Heart right ventricle (tissue), 16 donors: Measurements from ENCODE around the gene CDCA3. TPM values are rescaled to one million over a fixed set of nuclear protein-coding genes. Genes with fewer than 3 reads are reported as not detected.
"Not testable (repeated sequence)": the region's sequence is repeated elsewhere in the genome, so short reads cannot be mapped to it uniquely, and the experiment has no call there.

Source experiments
- ATAC-seq, 8 donors: fragments of 200-7000 bp; cut with Tn5 transposase; one replicate each; pipeline ENCODE4 v1.9.1; 2020; ENCODE audit warnings: mild to moderate bottlenecking in 8 of 8, moderate library complexity in 8 of 8, moderate number of reproducible peaks in 1 of 8
- DNase-seq, 2 donors: peaks; one replicate each; pipeline ENCODE4 v3.0.0-alpha.2; 2020
- H3K27ac ChIP-seq, 10 donors: fragments of 200-600 bp; sonication (generic) in 2 of 10; one replicate each; pipeline versions ENCODE4 v1.5.0 to v1.8.0; 2020 to 2022; ENCODE audit warnings: mild to moderate bottlenecking in 3 of 10
- H3K27me3 ChIP-seq, 7 donors: fragments of 200-600 bp; one replicate each; pipeline ENCODE4 v1.8.0; 2021 to 2022; ENCODE audit warnings: mild to moderate bottlenecking in 2 of 7
- H3K36me3 ChIP-seq, 9 donors: fragments of 200-600 bp; sonication (generic) in 1 of 9; one replicate each; pipeline versions ENCODE4 v1.5.0 to v1.8.0; 2020 to 2022; ENCODE audit warnings: mild to moderate bottlenecking in 2 of 9
- H3K4me1 ChIP-seq, 9 donors: fragments of 200-600 bp; sonication (generic) in 1 of 9; one replicate each; pipeline versions ENCODE4 v1.5.0 to v1.8.0; 2020 to 2022; ENCODE audit warnings: mild to moderate bottlenecking in 4 of 9
- H3K4me3 ChIP-seq, 10 donors: fragments of 200-600 bp; sonication (generic) in 2 of 10; one replicate each; pipeline versions ENCODE4 v1.5.0 to v1.8.0; 2020 to 2022; ENCODE audit warnings: mild to moderate bottlenecking in 7 of 10, moderate library complexity in 2 of 10
- H3K9me3 ChIP-seq, 11 donors: fragments of 200-600 bp in 10 of 11; sonication (generic) in 2 of 11; one replicate each; pipeline versions ENCODE4 v1.5.0 to v1.8.0; 2013 to 2022; ENCODE audit warnings: mild to moderate bottlenecking in 2 of 11, control low read depth in 1 of 11, moderate library complexity in 1 of 11
- CTCF ChIP-seq, 9 donors: fragments of 200-600 bp; sonication (generic) in 2 of 9; IDR thresholded peaks; one replicate each; pipeline versions ENCODE4 v1.5.0 to v1.8.0; 2021 to 2022; ENCODE audit warnings: antibody characterized with exemption in 9 of 9, mild to moderate bottlenecking in 5 of 9, moderate library complexity in 1 of 9
- WGBS, 2 donors: extraction: QIAGEN DNeasy Blood & Tissue Kit; methylation state at CpG; one replicate each; pipeline ENCODE4 v1.1.7; 2013; ENCODE audit warnings: inconsistent platforms in 1 of 2; 5-methylcytosine and 5-hydroxymethylcytosine counted together
- intact Hi-C, 10 donors: fragments of 100-400 bp; cut with DNase I; formaldehyde crosslinking; loops; one replicate each; pipeline versions ENCODE4 v1.11.1 to v1.14.2; 2022
- polyA plus RNA-seq, 2 donors: library from polyadenylated mRNA; stranded (reverse); fragments of 200-250 nt; gene quantifications; one replicate each; pipeline ENCODE4 v1.2.3, GENCODE V29; 2013
- total RNA-seq, 10 donors: library from RNA; stranded (reverse); fragmentation: NEBNext Ultra II Directional in 3 of 10; extraction: Animal tissue kit (Norgen Biotek cat#: 25700) in 3 of 10; gene quantifications; one replicate each; pipeline versions ENCODE4 v1.2.1 to v1.2.4, GENCODE V29; 2021 to 2023
- donor health status: Arrhythmogenic right ventricular cardiomyopathy.
- donor health status: ischemic (EF 13 %, LVEDD 7.1; RV severe dilation, severe dysfunction).
- donor health status: healthy with polysubstance abuse.
- donor health status: DM: no; HTN: yes; CAD: no.
- donor health status: DM: no; HTN: no; CAD: no.
- donor health status: ischemic (EF 25% LVEDD 6.9; RV normal size, moderate dysfunction).
- donor health status: ischemic (EF 25% LVEDD 5.7; RV mildly dilated, moderate dysfunction).
- donor health status: healthy.
- donor health status: DM: yes; HTN: yes; CAD: no.
- donor health status: Ischemic cardiomyopathy.
- donor health status: ischemic (EF 35%, LVEDD 5.7; RV mildly dilated, moderate dysfunction).
- donor health status: nonischemic (EF 11% LVEDD 7.7; RV severe dilation, severe dysfunction).
- donor health status: DM: yes; HTN: yes; CAD: no.
- donor health status: PGD.
- donor health status: ischemic (EF 29% LVEDD 5.4; RV normal size, mild dysfunction).
- donor health status: nonischemic (EF 23%, LVEDD 6.1; RV moderate dilation, normal function).

Gene CDCA3
- total and polyA plus RNA-seq, 12 donors: 0.22 to 4.0 (median 0.55) TPM; not detected in 1

DNA sequence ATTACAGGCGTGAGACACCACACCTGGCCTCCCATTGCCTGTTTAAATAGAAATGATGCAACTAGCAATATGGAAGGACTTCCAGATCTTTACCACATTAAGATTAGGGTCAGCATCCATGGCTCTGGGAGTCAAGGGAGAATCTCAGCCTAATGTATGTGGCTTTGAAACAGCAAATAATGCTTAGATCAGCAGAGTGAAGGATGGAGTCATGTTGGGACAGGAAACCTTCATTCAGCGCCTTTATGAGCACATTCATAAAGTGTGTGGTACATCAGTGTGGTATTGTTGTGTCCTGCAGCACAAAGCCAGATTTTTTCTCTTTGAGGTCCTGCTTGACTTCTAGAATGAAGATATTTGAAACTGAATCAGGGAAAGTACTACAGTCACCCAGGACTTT, 37.3 kb upstream of the CDCA3 start:
- TF ChIP-seq CTCF (IDR thresholded peaks at IDR 0.05): no peak
- H3K27ac ChIP-seq: no peak overlapping the region
- ATAC-seq: no peak
- WGBS, 2 donors: 86 to 92% methylated on average over 2 of the region's 2 CpGs
- no peaks in the 10 kb centered on the region for H3K9me3 ChIP-seq
- intact Hi-C loops: no loop called here
- DNase-seq: no peak
- peaks cover 0 to 25% (median 0%) of the 10 kb centered on the region in 9 donors for H3K36me3 ChIP-seq
- H3K4me1 ChIP-seq: peaks cover 0 to 22% (median 11%) of the 10 kb centered on the region in 9 donors
- H3K4me3 ChIP-seq: no peak overlapping the region
- H3K27me3 ChIP-seq: no peaks in the 10 kb centered on the region

DNA sequence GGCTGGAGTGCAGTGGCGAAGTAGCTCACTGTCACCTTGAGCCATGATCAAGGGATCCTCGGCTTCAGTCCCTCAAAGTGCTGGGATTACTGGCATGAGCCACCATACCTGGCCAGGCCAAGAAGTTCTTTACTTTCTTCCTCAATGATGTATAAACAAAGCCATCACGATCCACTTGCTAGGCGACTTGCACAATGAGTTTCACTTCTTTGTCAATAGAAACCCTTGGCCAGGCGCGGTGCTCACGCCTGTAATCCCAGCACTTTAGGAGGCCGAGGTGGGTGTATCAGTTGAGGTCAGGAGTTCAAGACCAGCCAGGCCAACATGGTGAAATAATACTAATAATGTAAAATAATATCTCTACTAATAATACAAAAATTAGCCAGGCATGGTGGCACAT, 36.4 kb upstream of the CDCA3 start:
- WGBS, 2 donors: 82 to 85% methylated on average over 8 of the region's 8 CpGs

DNA sequence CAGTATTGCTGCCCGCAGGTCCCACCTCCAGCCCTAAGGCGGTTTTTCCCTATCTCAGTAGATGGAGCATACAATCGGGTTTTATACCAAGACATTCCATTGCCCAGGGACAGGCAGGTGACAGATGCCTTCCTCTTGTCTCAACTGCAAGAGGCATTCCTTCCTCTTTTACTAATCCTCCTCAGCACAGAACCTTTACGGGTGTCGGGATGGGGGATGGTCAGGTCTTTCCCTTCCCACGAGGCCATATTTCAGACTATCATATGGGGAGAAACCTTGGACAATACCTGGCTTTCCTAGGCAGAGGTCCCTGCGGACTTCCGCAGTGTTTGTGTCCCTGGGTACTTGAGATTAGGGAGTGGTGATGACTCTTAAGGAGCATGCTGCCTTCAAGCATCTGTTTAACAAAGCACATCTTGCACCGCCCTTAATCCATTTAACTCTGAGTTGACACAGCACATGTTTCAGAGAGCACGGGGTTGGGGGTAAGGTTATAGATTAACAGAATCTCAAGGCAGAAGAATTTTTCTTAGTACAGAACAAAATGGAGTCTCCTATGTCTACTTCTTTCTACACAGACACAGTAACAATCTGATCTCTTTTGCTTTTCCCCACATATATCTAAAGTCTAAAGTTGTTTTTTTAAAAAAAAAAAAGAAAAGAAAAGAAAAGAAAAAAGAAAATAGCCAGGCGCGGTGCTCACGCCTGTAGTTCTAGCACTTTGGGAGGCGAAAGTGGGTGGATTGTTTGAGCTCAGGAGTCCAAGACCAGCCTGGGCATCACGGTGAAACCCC, 35.3 kb upstream of the CDCA3 start:
- H3K27me3 ChIP-seq, H3K27ac ChIP-seq, intact Hi-C loops, H3K4me3 ChIP-seq, DNase-seq, ATAC-seq, H3K9me3 ChIP-seq: not testable (repeated sequence)
- H3K4me1 ChIP-seq: peaks cover 0 to 17% (median 5%) of the 10 kb centered on the region in 9 donors
- WGBS, 2 donors: 78% methylated on average over 12 of the region's 15 CpGs
- H3K36me3 ChIP-seq: peaks cover 0 to 36% (median 0%) of the 10 kb centered on the region in 9 donors

More for the DNA sequence above, 36.4 kb upstream of the CDCA3 start:
- Histone ChIP-seq H3K27me3 (no peaks in the 10 kb centered on the region), H3K36me3 (peaks cover 0 to 34% (median 0%) of the 10 kb centered on the region in 9 donors), H3K4me1 (peaks cover 0 to 22% (median 11%) of the 10 kb centered on the region in 9 donors), H3K9me3 (no peaks in the 10 kb centered on the region), H3K27ac (no peak overlapping the region), H3K4me3 (no peak overlapping the region)
- intact Hi-C loops: no loop called here
- TF ChIP-seq CTCF (IDR thresholded peaks at IDR 0.05): no peak
- DNase-seq: no peak
- ATAC-seq: no peak

GRCh38 chr12:6884539-6884938, 33.5 kb upstream of the CDCA3 start:
- no peak for ATAC-seq
- Histone ChIP-seq H3K4me1 (peaks cover 0 to 6% (median 0%) of the 10 kb centered on the region in 9 donors), H3K27me3 (no peaks in the 10 kb centered on the region), H3K36me3 (peaks cover 0 to 36% (median 0%) of the 10 kb centered on the region in 9 donors), H3K9me3 (no peaks in the 10 kb centered on the region), H3K4me3 (no peak overlapping the region), H3K27ac (no peak overlapping the region)
- 68 to 78% methylated on average over 22 of the region's 22 CpGs for WGBS, 2 donors
- TF ChIP-seq CTCF (IDR thresholded peaks at IDR 0.05): no peak
- intact Hi-C loops: no loop called here
- DNase-seq: no peak

DNA sequence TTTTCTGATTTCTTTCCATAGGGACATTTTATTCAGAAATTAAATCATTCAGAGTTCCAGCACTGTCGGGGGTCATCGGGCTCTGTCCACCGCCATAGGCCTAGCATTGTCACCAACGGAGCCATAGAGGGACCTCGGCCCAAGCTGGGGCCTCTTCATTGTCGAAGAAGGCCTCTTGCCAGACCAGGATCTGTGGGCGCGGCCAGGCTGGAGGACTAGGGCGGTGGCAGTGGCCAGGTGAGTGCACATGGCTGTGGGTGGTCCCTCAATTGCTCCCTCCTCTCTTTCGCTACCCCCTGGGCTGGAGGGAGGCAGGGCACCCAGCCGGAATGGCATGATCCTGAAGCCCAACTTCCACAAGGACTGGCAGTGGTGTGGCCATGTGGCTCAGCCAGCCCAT, 32.6 kb upstream of the CDCA3 start:
- DNase-seq (no peak), ATAC-seq (peak in 3 of 8 donors; percentile 16 to 28 (median 18))
- Histone ChIP-seq H3K9me3 (no peaks in the 10 kb centered on the region), H3K27me3 (no peaks in the 10 kb centered on the region), H3K4me1 (peaks cover 0 to 6% (median 0%) of the 10 kb centered on the region in 9 donors), H3K4me3 (no peak overlapping the region), H3K27ac (no peak overlapping the region), H3K36me3 (peaks cover 0 to 36% (median 0%) of the 10 kb centered on the region in 9 donors)
- intact Hi-C loops: no loop called here
- WGBS, 2 donors: 96 to 97% methylated on average over 11 of the region's 11 CpGs
- no peak for TF ChIP-seq CTCF (IDR thresholded peaks at IDR 0.05)
